Measurements from ENCODE around the gene MYCL.

MYCL gene

DNA sequence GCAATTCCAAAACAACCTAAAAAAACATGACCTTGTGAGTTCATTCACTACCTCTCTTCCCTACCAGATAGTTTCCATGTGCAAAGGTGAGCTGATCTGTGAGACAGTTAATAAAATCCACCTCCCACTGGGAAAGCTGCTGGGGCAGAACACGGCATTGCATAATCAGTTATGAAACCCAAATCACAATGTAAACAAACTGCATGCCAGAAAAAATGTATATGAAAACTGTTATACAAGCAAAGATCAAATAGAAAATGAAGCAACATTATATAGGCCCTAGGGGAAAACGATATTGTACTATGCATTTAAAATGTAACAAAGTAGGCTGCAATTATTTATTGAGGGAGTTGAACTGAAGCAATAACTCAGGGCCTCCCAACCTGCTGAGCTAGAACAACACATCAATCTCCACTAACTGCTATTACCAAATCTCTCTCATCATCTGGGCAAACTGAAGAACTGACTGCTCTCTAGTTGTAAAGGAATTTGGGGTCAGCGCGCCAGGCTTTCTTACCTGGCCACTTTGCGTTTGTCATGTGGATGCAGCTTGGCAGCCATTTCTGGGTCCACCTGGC, 49.4 kb downstream of the MYCL start:
- DNase-seq: no peak

DNA sequence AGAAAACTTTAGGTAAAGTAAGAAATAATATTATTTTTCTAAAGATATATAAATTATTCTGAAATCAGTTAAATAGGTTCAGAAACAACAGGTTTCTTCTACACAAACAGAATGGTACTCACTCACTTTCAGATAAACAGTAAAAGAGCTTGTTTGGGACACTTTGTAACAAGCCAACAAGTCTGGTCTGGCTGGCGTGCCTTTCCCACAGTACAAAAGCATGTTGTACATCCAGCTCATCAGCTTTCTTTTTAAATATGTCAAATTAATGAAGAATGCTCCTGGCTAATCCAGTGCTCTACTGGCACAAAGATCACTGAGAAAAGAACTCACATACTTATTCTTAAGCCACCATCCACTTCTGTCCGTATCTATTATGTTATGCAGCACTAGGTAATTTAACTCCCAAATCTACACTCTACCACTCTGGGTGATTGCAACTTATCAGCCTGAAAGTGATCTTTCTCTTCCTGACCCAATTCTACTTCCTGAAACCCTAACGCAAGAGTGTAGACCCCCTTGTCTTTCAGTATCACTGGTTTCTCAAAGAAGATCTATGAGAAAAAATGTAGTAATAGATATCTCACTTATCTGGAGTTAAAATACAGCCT, 51.0 kb downstream of the MYCL start:
- no peak for DNase-seq

DNA sequence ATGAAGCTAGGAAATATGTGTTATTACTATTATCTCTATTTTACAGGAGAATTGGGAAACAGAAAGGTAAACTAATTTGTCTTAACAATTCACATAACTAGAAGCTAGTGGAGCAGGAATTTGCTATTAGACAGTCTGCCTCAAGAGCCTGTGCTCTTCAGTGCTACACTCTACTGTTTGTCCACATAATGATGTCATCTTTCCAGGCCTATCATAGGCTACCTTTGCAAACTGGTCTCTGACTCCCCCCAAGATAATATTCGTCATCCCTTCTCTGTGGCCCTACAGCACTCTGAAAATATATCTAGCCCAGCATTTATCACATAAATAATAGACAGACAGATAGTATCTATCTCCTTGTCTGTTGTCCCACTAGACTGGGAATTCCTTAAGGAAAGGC, 52.5 kb downstream of the MYCL start:
- no peak for DNase-seq

DNA sequence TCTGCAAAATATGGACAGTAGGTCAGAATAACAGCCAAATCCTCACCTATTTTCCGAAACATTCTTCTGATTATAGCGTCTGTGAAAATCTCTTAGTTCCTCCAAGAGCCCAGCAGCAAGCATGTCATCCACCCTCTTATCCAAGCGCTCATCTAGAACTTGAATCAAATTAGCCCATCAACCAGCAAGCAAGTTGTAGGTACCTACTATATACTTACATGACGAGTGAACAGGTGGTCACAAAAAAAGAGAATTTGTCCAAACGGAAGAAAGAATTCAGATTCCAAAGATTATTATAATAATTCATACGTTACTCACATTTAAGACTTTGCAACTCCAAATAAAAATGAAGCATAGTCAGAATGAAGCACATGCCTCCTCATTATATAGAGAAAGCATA, 53.8 kb downstream of the MYCL start:
- no peak for DNase-seq

DNA sequence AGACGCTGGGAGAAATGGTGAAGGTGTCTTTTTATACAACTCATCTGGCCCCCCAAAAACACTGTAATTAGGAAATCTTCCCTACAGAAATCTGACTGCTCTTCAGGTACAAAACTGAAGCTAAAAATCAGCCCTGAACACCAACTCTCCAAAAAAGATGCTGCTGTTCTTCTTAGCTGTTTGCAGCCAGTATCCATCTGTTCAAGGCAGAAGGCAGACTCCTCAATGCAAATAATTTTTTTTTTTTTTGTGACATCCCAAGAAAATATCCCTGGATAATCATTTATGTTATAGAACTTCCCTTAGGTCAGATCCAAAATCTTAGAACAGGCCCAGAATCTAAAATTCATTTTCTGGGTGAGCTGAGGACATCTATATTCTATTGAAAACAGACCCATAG, 54.9 kb downstream of the MYCL start:
- no peak for DNase-seq

DNA sequence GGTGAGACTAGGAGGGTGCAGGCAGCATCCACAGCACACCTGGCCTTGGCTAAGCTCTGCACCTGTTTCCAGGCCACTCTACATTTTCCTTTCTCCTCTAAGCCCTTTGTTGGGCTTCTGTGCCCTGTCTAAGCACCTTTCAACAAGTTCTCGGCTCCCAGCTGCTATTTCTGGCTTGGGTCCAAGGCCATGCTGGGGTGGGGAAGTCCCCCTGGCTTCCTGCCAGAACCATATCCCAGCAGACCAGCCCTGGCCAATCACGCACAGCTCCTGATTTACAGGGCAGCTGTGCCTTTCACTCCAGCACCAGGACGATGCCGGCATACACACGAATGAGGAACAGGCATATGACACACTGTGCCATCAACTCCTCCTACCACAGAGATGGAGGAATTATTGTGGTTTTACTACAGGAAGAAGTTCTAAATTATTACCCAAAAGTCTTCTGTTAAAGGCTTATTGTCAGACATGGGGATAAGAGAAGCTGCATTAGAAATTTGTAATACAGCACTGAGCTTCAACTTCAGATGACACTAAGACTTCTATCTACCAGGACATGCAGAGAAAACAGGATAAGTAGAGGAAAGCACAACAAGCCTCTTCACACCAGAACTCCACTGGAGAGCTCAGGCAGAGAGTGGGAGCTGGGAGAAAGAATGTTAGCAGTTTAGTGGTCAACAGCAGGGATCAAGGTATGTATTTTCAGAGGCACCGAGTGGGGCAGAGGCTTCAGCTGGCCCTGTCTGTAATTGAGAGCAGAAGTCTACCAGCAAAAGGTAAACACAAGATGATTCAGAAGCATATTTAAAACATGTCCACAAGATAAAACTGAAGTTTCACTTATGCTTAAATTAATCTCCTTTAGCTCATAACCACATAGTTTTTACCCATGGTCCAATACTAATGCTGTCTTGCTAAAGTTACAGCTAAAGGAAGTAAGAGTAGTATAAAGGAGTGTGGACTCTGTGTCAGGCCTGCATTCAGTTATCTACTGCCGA, 55.8 kb downstream of the MYCL start:
- DNase-seq: peak; percentile 47 to 80 (median 76)
